ENCODE results near the gene SNTG2. TPM values are rescaled to one million over a fixed set of nuclear protein-coding genes. Genes with fewer than 3 reads are reported as not detected.

The SNTG2 gene
- total and polyA plus RNA-seq, 4 donors: not detected

DNA sequence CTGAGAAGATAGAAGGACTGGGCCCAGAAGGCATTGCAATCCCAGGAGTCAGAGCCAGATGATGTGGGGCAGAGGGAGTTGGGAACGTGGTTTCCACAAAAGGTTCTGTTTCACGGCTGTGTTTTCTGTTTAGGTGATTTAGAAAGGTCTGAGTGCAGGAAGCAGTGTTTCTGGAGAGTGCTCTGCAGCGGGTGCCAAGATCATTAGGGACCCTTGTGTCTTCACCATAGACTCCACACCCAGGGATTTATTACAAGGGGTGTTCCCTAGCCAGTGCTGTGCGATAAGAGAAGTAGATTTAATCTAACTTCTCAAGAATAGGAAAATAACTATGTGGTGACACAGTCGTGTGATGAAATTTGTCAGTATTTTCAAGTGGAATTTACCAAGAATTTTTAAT is 241.5 kb downstream of the SNTG2 start:
- DNase-seq (ENCODE audit: low spot score): no peak
- Histone ChIP-seq H3K27me3 (ENCODE audit: control insufficient read depth in 4 of 4, insufficient read depth in 4 of 4, low read length in 3 of 4) (no peaks in the 10 kb centered on the region), H3K4me1 (ENCODE audit: control insufficient read depth in 4 of 4, insufficient read depth in 4 of 4, low read length in 3 of 4) (no peaks in the 10 kb centered on the region), H3K9me3 (ENCODE audit: control insufficient read depth in 4 of 4, low read length in 3 of 4) (peaks cover 0 to 9% (median 0%) of the 10 kb centered on the region in 4 donors), H3K4me3 (ENCODE audit: low read depth in 1 of 3, low read length in 3 of 3) (no peak overlapping the region), H3K36me3 (ENCODE audit: control insufficient read depth in 4 of 4, insufficient read depth in 3 of 4, low read depth in 1 of 4, low read length in 3 of 4) (no peaks in the 10 kb centered on the region), H3K9ac (ENCODE audit: low read depth in 1 of 2, low read length in 2 of 2) (no peak overlapping the region), H3K27ac (ENCODE audit: low read depth in 1 of 2, low read length in 2 of 2) (no peak overlapping the region)
- WGBS: 73% methylated on average over 5 of the region's 5 CpGs
- TF ChIP-seq HNF4G (IDR thresholded peaks at IDR 0.05) (no peak), FOXA1 (IDR thresholded peaks at IDR 0.05) (no peak), TAF1 (conservative IDR thresholded peaks at IDR 0.05) (no peak), RXRA (IDR thresholded peaks at IDR 0.05) (no peak), CTCF (IDR thresholded peaks at IDR 0.05; ENCODE audit: low read depth, low read length, missing input control) (no peak), RAD21 (IDR thresholded peaks at IDR 0.05) (no peak), GABPA (IDR thresholded peaks at IDR 0.05 in 1 of 2, conservative IDR thresholded peaks at IDR 0.05 in 1 of 2) (no peak), EGR1 (IDR thresholded peaks at IDR 0.05; ENCODE audit: low read depth in 2 of 2) (no peak), SP1 (IDR thresholded peaks at IDR 0.05) (no peak), HNF4A (conservative IDR thresholded peaks at IDR 0.05) (no peak), NR2F2 (IDR thresholded peaks at IDR 0.05) (no peak), ATF3 (IDR thresholded peaks at IDR 0.05) (no peak)
- TF ChIP-seq, protein P1, sequence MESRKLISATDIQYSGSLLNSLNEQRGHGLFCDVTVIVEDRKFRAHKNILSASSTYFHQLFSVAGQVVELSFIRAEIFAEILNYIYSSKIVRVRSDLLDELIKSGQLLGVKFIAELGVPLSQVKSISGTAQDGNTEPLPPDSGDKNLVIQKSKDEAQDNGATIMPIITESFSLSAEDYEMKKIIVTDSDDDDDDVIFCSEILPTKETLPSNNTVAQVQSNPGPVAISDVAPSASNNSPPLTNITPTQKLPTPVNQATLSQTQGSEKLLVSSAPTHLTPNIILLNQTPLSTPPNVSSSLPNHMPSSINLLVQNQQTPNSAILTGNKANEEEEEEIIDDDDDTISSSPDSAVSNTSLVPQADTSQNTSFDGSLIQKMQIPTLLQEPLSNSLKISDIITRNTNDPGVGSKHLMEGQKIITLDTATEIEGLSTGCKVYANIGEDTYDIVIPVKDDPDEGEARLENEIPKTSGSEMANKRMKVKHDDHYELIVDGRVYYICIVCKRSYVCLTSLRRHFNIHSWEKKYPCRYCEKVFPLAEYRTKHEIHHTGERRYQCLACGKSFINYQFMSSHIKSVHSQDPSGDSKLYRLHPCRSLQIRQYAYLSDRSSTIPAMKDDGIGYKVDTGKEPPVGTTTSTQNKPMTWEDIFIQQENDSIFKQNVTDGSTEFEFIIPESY (IDR thresholded peaks at IDR 0.05): no peak
- TF ChIP-seq, protein P2, sequence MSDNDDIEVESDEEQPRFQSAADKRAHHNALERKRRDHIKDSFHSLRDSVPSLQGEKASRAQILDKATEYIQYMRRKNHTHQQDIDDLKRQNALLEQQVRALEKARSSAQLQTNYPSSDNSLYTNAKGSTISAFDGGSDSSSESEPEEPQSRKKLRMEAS (IDR thresholded peaks at IDR 0.05): no peak

- TF ChIP-seq HNF4G (IDR thresholded peaks at IDR 0.05) (no peak), EGR1 (IDR thresholded peaks at IDR 0.05; ENCODE audit: low read depth in 2 of 2) (no peak), TAF1 (conservative IDR thresholded peaks at IDR 0.05) (no peak), FOXA2 (IDR thresholded peaks at IDR 0.05) (no peak), SP1 (IDR thresholded peaks at IDR 0.05) (no peak), RAD21 (IDR thresholded peaks at IDR 0.05) (no peak), HNF4A (conservative IDR thresholded peaks at IDR 0.05) (no peak), NR2F2 (IDR thresholded peaks at IDR 0.05) (no peak), RXRA (IDR thresholded peaks at IDR 0.05) (no peak), JUND (IDR thresholded peaks at IDR 0.05) (no peak), ATF3 (IDR thresholded peaks at IDR 0.05) (no peak), GABPA (IDR thresholded peaks at IDR 0.05 in 1 of 2, conservative IDR thresholded peaks at IDR 0.05 in 1 of 2) (no peak), CTCF (IDR thresholded peaks at IDR 0.05; ENCODE audit: low read depth, low read length, missing input control) (no peak), YY1 (IDR thresholded peaks at IDR 0.05) (no peak), FOXA1 (IDR thresholded peaks at IDR 0.05) (no peak)
- TF ChIP-seq, protein P3, sequence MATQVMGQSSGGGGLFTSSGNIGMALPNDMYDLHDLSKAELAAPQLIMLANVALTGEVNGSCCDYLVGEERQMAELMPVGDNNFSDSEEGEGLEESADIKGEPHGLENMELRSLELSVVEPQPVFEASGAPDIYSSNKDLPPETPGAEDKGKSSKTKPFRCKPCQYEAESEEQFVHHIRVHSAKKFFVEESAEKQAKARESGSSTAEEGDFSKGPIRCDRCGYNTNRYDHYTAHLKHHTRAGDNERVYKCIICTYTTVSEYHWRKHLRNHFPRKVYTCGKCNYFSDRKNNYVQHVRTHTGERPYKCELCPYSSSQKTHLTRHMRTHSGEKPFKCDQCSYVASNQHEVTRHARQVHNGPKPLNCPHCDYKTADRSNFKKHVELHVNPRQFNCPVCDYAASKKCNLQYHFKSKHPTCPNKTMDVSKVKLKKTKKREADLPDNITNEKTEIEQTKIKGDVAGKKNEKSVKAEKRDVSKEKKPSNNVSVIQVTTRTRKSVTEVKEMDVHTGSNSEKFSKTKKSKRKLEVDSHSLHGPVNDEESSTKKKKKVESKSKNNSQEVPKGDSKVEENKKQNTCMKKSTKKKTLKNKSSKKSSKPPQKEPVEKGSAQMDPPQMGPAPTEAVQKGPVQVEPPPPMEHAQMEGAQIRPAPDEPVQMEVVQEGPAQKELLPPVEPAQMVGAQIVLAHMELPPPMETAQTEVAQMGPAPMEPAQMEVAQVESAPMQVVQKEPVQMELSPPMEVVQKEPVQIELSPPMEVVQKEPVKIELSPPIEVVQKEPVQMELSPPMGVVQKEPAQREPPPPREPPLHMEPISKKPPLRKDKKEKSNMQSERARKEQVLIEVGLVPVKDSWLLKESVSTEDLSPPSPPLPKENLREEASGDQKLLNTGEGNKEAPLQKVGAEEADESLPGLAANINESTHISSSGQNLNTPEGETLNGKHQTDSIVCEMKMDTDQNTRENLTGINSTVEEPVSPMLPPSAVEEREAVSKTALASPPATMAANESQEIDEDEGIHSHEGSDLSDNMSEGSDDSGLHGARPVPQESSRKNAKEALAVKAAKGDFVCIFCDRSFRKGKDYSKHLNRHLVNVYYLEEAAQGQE (IDR thresholded peaks at IDR 0.05): no peak
- TF ChIP-seq, protein P1 (IDR thresholded peaks at IDR 0.05): no peak
- TF ChIP-seq, protein P2 (IDR thresholded peaks at IDR 0.05): no peak
- Histone ChIP-seq H3K27ac (ENCODE audit: low read depth in 1 of 2, low read length in 2 of 2) (no peak overlapping the region), H3K9ac (ENCODE audit: low read depth in 1 of 2, low read length in 2 of 2) (no peak overlapping the region), H3K4me1 (ENCODE audit: control insufficient read depth in 4 of 4, insufficient read depth in 4 of 4, low read length in 3 of 4) (no peaks in the 10 kb centered on the region), H3K9me3 (ENCODE audit: control insufficient read depth in 4 of 4, low read length in 3 of 4) (peaks cover 0 to 14% (median 0%) of the 10 kb centered on the region in 4 donors), H3K4me3 (ENCODE audit: low read depth in 1 of 3, low read length in 3 of 3) (no peak overlapping the region), H3K36me3 (ENCODE audit: control insufficient read depth in 4 of 4, insufficient read depth in 3 of 4, low read depth in 1 of 4, low read length in 3 of 4) (no peaks in the 10 kb centered on the region), H3K27me3 (ENCODE audit: control insufficient read depth in 4 of 4, insufficient read depth in 4 of 4, low read length in 3 of 4) (no peaks in the 10 kb centered on the region)
- DNase-seq (ENCODE audit: low spot score): no peak
- WGBS: 78% methylated on average over 2 of the region's 2 CpGs
Measured at GRCh38 chr2:1193801-1194200, 243.2 kb downstream of the SNTG2 start.
